ENCODE data around the gene ADGRF1. TPM values are rescaled to one million over a fixed set of nuclear protein-coding genes. Genes with fewer than 3 reads are reported as not detected.
A peak's percentile ranks its signal among the peaks of the same experiment; 100 is the strongest.

ADGRF1 gene
- total RNA-seq, 4 donors from 2014 or later: not detected

- H3K27me3 ChIP-seq: peaks cover 0 to 4% (median 0%) of the 10 kb centered on the region in 3 donors
- H3K4me1 ChIP-seq: no peaks in the 10 kb centered on the region
- H3K27ac ChIP-seq: peak overlapping the region in 2 of 4 donors; percentile 2
- no peaks in the 10 kb centered on the region for H3K36me3 ChIP-seq
- ATAC-seq (peak in 1 of 2 donors; percentile 30), DNase-seq (no peak)
- in situ Hi-C loops (cut with MboI; ENCODE audit: low sequenced_read_pairs in 4 of 4) (no loop called here), intact Hi-C loops (cut with DNase I; ENCODE audit: low total_unique reads) (no loop called here)
- no peak for TF ChIP-seq POLR2A (IDR thresholded peaks at IDR 0.05)
- no peak overlapping the region for H3K4me3 ChIP-seq
- no peaks in the 10 kb centered on the region for H3K9me3 ChIP-seq
Observed at GRCh38 chr6:47076422-47077344, 34.6 kb upstream of the ADGRF1 start.

GRCh38 chr6:47075741-47076421, 33.7 kb upstream of the ADGRF1 start:
- ATAC-seq (peak in 1 of 2 donors; percentile 33), DNase-seq (no peak)
- Histone ChIP-seq H3K36me3 (no peaks in the 10 kb centered on the region), H3K4me3 (no peak overlapping the region), H3K27me3 (peaks cover 0 to 4% (median 0%) of the 10 kb centered on the region in 3 donors), H3K9me3 (no peaks in the 10 kb centered on the region), H3K4me1 (no peaks in the 10 kb centered on the region), H3K27ac (peak overlapping the region in 3 of 4 donors; percentile 2 to 48 (median 8))
- in situ Hi-C loops (cut with MboI; ENCODE audit: low sequenced_read_pairs in 4 of 4) (no loop called here), intact Hi-C loops (cut with DNase I; ENCODE audit: low total_unique reads) (no loop called here)
- TF ChIP-seq POLR2A (IDR thresholded peaks at IDR 0.05) (no peak), CTCF (IDR thresholded peaks at IDR 0.05 in 4 of 5, conservative IDR thresholded peaks at IDR 0.05 in 1 of 5) (no peak)

DNA sequence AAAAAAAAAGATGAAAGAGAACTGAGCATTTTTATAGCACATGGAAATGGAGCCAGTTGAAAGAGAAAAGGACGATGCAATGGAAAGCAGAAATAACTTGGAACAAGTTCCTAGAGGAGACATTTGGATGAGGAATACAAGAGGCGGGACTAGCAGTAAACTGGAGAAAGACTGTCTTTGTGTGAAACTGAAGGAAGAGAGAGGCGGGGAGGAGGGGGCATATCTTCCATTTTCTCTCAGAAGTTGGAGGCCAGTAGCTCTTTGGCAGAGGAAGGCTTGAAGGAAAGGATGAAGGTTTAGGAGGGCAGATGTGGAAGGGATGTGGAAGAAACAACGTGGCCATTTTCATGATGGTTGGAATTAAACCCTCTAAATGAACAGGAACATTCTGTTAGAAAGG, 33.0 kb upstream of the ADGRF1 start:
- H3K9me3 ChIP-seq: no peaks in the 10 kb centered on the region
- H3K4me1 ChIP-seq: no peaks in the 10 kb centered on the region
- no peak for ATAC-seq
- H3K27ac ChIP-seq: peak overlapping the region in 1 of 4 donors; percentile 8
- no peak for TF ChIP-seq CTCF (IDR thresholded peaks at IDR 0.05 in 4 of 5, conservative IDR thresholded peaks at IDR 0.05 in 1 of 5)
- TF ChIP-seq POLR2A (IDR thresholded peaks at IDR 0.05): no peak
- in situ Hi-C loops (cut with MboI; ENCODE audit: low sequenced_read_pairs in 4 of 4) (no loop called here), intact Hi-C loops (cut with DNase I; ENCODE audit: low total_unique reads) (no loop called here)
- H3K36me3 ChIP-seq: no peaks in the 10 kb centered on the region
- no peak overlapping the region for H3K4me3 ChIP-seq
- DNase-seq: no peak
- H3K27me3 ChIP-seq: peaks cover 0 to 4% (median 0%) of the 10 kb centered on the region in 3 donors

DNA sequence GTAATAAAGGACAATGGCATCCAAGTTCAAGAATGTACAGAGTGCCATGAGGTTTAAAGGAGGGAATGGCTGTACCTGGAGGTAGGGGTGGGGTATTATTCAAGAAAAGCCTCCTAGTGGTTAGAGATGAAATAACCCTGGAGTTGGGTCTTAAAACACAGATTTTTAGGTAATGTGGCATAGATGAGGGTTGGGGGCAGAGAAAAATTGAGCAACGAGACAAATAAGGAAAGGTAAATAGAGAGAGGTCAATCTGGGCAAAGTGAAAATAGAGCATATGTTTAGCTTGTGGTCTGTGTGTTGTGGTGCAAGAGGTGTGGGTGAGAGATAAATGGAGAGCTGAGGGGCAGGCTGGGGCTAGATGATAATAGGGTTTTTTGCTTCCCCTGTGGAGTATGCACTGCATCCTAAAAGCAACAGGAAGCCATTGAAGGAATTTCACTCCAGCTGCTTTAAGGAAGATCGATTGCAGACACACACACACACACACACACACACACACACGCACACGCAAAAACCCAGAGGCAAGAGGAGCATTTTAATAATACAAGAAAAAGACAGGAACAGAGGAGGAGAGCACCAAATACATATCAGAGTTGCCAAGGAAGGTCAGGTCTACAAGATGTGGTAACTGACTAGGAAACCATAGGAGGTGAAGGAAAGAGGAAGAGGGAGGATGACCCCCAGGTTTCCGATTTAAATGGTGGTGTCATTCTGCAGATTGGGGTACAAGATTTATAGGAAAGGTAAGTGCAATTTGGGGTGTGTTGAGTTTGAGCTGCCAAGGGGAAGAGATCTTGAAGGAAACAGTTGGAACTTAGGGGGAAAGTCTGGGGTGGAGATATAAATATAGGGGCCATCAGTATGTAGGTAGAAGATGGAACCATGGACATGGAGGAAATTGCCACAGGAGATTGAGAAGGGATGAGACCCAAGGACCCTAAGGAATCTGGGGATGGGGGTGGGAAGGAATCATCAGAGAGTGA, 31.3 kb upstream of the ADGRF1 start:
- intact Hi-C loops (cut with DNase I; ENCODE audit: low total_unique reads) (no loop called here), in situ Hi-C loops (cut with MboI; ENCODE audit: low sequenced_read_pairs in 4 of 4) (no loop called here)
- H3K27ac ChIP-seq: no peak overlapping the region

More for the DNA sequence above, 31.3 kb upstream of the ADGRF1 start:
- ATAC-seq: no peak
- no peak for DNase-seq
- no peaks in the 10 kb centered on the region for H3K36me3 ChIP-seq
- H3K4me1 ChIP-seq: no peaks in the 10 kb centered on the region
- TF ChIP-seq POLR2A (IDR thresholded peaks at IDR 0.05) (no peak), CTCF (IDR thresholded peaks at IDR 0.05 in 4 of 5, conservative IDR thresholded peaks at IDR 0.05 in 1 of 5) (no peak)
- H3K27me3 ChIP-seq: peaks cover 0 to 4% (median 0%) of the 10 kb centered on the region in 3 donors
- H3K4me3 ChIP-seq: no peak overlapping the region
- H3K9me3 ChIP-seq: no peaks in the 10 kb centered on the region
